GM23338 (cell line): ENCODE data around the gene HOXA3. TPM values are rescaled to one million over a fixed set of nuclear protein-coding genes. Genes with fewer than 3 reads are reported as not detected.

Experiments
- ATAC-seq: fragments of 200-7000 bp; cut with Tn5 transposase; 3 replicates; pipeline ENCODE4 v1.9.1; 2020
- DNase-seq: peaks from one replicate; pipeline ENCODE4 v3.0.0-alpha.2; 2015; ENCODE audit warnings: low spot score
- H2AFZ ChIP-seq: fragments of 200-600 bp; sonication (generic); 2 replicates; pipeline ENCODE4 v1.8.0; 2016; ENCODE audit warnings: antibody characterized with exemption, mild to moderate bottlenecking, moderate library complexity
- H3F3A ChIP-seq: fragments of 200-600 bp; sonication (generic); replicated peaks from 2 replicates; pipeline ENCODE4 v1.8.0; 2017; ENCODE audit warnings: antibody characterized with exemption, mixed run types, low read depth
- H3K27ac ChIP-seq: fragments of 200-600 bp; sonication (generic); 2 replicates; pipeline ENCODE4 v1.6.1; 2016; ENCODE audit warnings: low read depth
- H3K27me3 ChIP-seq: fragments of 200-600 bp; sonication (generic); 2 replicates; pipeline ENCODE4 v1.8.0; 2016; ENCODE audit warnings: mild to moderate bottlenecking, mixed run types, moderate library complexity; ENCODE audit not compliant: insufficient read depth
- H3K36me3 ChIP-seq: fragments of 200-600 bp; sonication (generic); 2 replicates; pipeline ENCODE4 v1.8.0; 2016; ENCODE audit warnings: mild to moderate bottlenecking; ENCODE audit not compliant: insufficient read depth
- H3K4me1 ChIP-seq: fragments of 200-600 bp; sonication (generic); 2 replicates; pipeline ENCODE4 v1.8.0; 2016; ENCODE audit warnings: mild to moderate bottlenecking, moderate library complexity; ENCODE audit not compliant: insufficient read depth
- H3K4me2 ChIP-seq: fragments of 200-600 bp; sonication (generic); 2 replicates; pipeline ENCODE4 v1.7.1; 2017; ENCODE audit warnings: mixed run types
- H3K4me3 ChIP-seq: fragments of 200-600 bp; sonication (generic); 2 replicates; pipeline ENCODE4 v1.6.1; 2016; ENCODE audit warnings: mixed run types
- H3K79me2 ChIP-seq: fragments of 200-600 bp; sonication (generic); replicated peaks from 2 replicates; pipeline ENCODE4 v1.8.0; 2017; ENCODE audit warnings: mild to moderate bottlenecking; ENCODE audit not compliant: insufficient read depth
- H3K9me2 ChIP-seq: fragments of 200-600 bp; sonication (generic); 2 replicates; pipeline ENCODE4 v1.8.0; 2017; ENCODE audit not compliant: insufficient read depth
- H4K20me1 ChIP-seq: fragments of 200-600 bp; sonication (generic); replicated peaks from 2 replicates; pipeline ENCODE4 v1.8.0; 2017; ENCODE audit warnings: mild to moderate bottlenecking; ENCODE audit not compliant: insufficient read depth
- H3K27ac Mint-ChIP-seq: 2 replicates; pipeline ENCODE4 v1.8.0; 2020; ENCODE audit warnings: inconsistent platforms, mild to moderate bottlenecking, moderate library complexity, mixed read lengths
- H3K27me3 Mint-ChIP-seq: 3 replicates; pipeline ENCODE4 v1.8.0; 2022; ENCODE audit warnings: low read depth, mild to moderate bottlenecking, moderate library complexity, mixed read lengths, inconsistent platforms; ENCODE audit not compliant: insufficient read depth, poor library complexity
- H3K36me3 Mint-ChIP-seq: 3 replicates; pipeline ENCODE4 v1.8.0; 2021; ENCODE audit warnings: low read depth, mild to moderate bottlenecking, inconsistent platforms, moderate library complexity, mixed read lengths
- H3K4me1 Mint-ChIP-seq: 3 replicates; pipeline ENCODE4 v1.8.0; 2020; ENCODE audit warnings: mild to moderate bottlenecking, inconsistent platforms, mixed read lengths
- H3K4me3 Mint-ChIP-seq: 3 replicates; pipeline ENCODE4 v1.8.0; 2021; ENCODE audit warnings: moderate library complexity, mild to moderate bottlenecking, inconsistent platforms, mixed read lengths
- H3K9me3 Mint-ChIP-seq: 3 replicates; pipeline ENCODE4 v1.8.0; 2020; ENCODE audit warnings: moderate library complexity, mild to moderate bottlenecking, inconsistent platforms, mixed read lengths
- EZH2 ChIP-seq: fragments of 200-600 bp; sonication (generic); IDR thresholded peaks from one replicate; pipeline ENCODE4 v1.8.0; 2017; ENCODE audit warnings: antibody characterized with exemption, mild to moderate bottlenecking, low read depth; ENCODE audit not compliant: unreplicated experiment
- EZH2phosphoT487 ChIP-seq: fragments of 200-600 bp; sonication (generic); IDR thresholded peaks from one replicate; pipeline ENCODE4 v1.8.1; 2018; ENCODE audit warnings: antibody characterized with exemption; ENCODE audit not compliant: unreplicated experiment
- JUNB ChIP-seq: IDR thresholded peaks from one replicate; pipeline ENCODE4 v1.6.1; 2016; ENCODE audit warnings: antibody characterized with exemption; ENCODE audit not compliant: unreplicated experiment
- NANOG ChIP-seq: IDR thresholded peaks from 2 replicates; pipeline ENCODE4 v1.6.1; 2016; ENCODE audit warnings: antibody characterized with exemption, borderline replicate concordance
- POLR2AphosphoS5 ChIP-seq: IDR thresholded peaks from 2 replicates; pipeline ENCODE4 v1.6.1; 2016; ENCODE audit warnings: antibody characterized with exemption, low read depth
- STAT1 ChIP-seq: IDR thresholded peaks from one replicate; pipeline ENCODE4 v1.6.1; 2016; ENCODE audit warnings: antibody characterized with exemption; ENCODE audit not compliant: unreplicated experiment
- ZNF114 ChIP-seq: fragments of 250-450 bp; sonication (Bioruptor Pico); IDR thresholded peaks from 2 replicates; pipeline ENCODE4 v1.5.0; 2020; ENCODE audit warnings: mild to moderate bottlenecking, moderate library complexity
- ZNF331 ChIP-seq: fragments of 250-450 bp; sonication (Bioruptor Pico); IDR thresholded peaks from 2 replicates; pipeline ENCODE4 v1.5.0; 2020; ENCODE audit warnings: low read depth, mild to moderate bottlenecking, moderate library complexity
- polyA plus RNA-seq: library from polyadenylated mRNA; unstranded; fragments of >200 nt; fragmentation: Nextera tagmentation; extraction: Ambion mirVana; gene quantifications from 2 replicates; pipeline ENCODE4 v1.2.1, GENCODE V29; 2016
- total RNA-seq: library from RNA; depleted of rRNA; stranded (reverse); fragments of >200 nt; shearing (Covaris generic); gene quantifications from 2 replicates; pipeline ENCODE4 v1.2.3, GENCODE V29; 2014
- TF ChIP-seq, protein P1 (sequence below), 2 experiments: fragments of 200-600 bp in 1 of 2; sonication (generic) in 1 of 2; conservative IDR thresholded peaks; 2 replicates each; pipeline versions ENCODE4 v1.5.1 to v1.6.1; 2016 to 2017; ENCODE audit warnings: antibody characterized with exemption in 2 of 2, low read depth in 2 of 2, mild to moderate bottlenecking in 2 of 2, moderate library complexity in 1 of 2
- TF ChIP-seq, protein P2 (sequence below): IDR thresholded peaks from 2 replicates; pipeline ENCODE4 v1.6.1; 2016; ENCODE audit warnings: antibody characterized with exemption

HOXA3 gene
- total and polyA plus RNA-seq, 2 experiments from 2014 or later = not detected

DNA sequence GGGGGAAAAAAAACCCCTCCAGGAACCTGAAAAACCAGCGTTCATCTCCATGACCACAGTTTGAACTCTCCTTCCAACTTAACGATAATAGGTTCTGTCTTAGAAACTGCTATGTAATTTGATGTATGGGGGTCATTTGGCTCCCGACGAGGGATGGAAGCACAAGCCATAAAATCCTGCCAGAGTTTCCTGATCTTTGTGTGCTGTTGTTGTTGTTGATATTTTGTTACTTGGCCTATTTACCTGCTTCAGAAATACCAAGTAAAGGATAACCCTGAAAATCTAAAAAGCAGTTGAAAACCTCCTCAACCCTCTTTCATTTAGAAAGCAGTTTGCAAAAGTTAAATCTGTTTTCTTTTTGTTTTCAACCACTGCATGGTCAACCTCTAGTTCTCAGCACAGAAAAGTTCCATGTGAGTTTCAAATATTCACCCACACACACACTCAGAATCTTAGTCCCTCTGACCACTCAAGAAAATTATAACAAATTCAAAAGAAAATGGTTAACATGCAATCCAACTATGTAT lies 40.6 kb downstream of the HOXA3 start:
- H3K36me3 ChIP-seq = no peaks in the 10 kb centered on the region
- peaks cover 32% of the 10 kb centered on the region for H3K4me1 ChIP-seq
- ATAC-seq (no peak), DNase-seq (no peak)
- no peaks in the 10 kb centered on the region for H3K9me2 ChIP-seq
- H2AFZ ChIP-seq = no peak overlapping the region
- Mint-ChIP-seq H3K4me3 (no peak overlapping the region), H3K4me1 (peaks cover 24% of the 10 kb centered on the region), H3K36me3 (no peaks in the 10 kb centered on the region; the same call in 2 of the 3 replicates), H3K9me3 (peaks cover 14% of the 10 kb centered on the region), H3K27me3 (peaks cover 95% of the 10 kb centered on the region), H3K27ac (no peak overlapping the region)
- H3K4me2 ChIP-seq = no peak overlapping the region
- H3K27ac ChIP-seq = no peak overlapping the region
- no peak overlapping the region for H3K4me3 ChIP-seq
- peaks cover 97% of the 10 kb centered on the region for H3K27me3 ChIP-seq
- H3K79me2 ChIP-seq = no peaks in the 10 kb centered on the region
- H4K20me1 ChIP-seq = peaks cover 74% of the 10 kb centered on the region
- peaks cover 49% of the 10 kb centered on the region for H3F3A ChIP-seq
- TF ChIP-seq, protein P1, sequence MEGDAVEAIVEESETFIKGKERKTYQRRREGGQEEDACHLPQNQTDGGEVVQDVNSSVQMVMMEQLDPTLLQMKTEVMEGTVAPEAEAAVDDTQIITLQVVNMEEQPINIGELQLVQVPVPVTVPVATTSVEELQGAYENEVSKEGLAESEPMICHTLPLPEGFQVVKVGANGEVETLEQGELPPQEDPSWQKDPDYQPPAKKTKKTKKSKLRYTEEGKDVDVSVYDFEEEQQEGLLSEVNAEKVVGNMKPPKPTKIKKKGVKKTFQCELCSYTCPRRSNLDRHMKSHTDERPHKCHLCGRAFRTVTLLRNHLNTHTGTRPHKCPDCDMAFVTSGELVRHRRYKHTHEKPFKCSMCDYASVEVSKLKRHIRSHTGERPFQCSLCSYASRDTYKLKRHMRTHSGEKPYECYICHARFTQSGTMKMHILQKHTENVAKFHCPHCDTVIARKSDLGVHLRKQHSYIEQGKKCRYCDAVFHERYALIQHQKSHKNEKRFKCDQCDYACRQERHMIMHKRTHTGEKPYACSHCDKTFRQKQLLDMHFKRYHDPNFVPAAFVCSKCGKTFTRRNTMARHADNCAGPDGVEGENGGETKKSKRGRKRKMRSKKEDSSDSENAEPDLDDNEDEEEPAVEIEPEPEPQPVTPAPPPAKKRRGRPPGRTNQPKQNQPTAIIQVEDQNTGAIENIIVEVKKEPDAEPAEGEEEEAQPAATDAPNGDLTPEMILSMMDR (conservative IDR thresholded peaks at IDR 0.05; ENCODE audit: low read depth in 2 of 2) = no peak
- TF ChIP-seq POLR2AphosphoS5 = no peak
- TF ChIP-seq STAT1 = no peak
- no peak for TF ChIP-seq ZNF331
- no peak for TF ChIP-seq NANOG
- peak; percentile 92 for TF ChIP-seq EZH2
- TF ChIP-seq EZH2phosphoT487 = no peak
- TF ChIP-seq, protein P2, sequence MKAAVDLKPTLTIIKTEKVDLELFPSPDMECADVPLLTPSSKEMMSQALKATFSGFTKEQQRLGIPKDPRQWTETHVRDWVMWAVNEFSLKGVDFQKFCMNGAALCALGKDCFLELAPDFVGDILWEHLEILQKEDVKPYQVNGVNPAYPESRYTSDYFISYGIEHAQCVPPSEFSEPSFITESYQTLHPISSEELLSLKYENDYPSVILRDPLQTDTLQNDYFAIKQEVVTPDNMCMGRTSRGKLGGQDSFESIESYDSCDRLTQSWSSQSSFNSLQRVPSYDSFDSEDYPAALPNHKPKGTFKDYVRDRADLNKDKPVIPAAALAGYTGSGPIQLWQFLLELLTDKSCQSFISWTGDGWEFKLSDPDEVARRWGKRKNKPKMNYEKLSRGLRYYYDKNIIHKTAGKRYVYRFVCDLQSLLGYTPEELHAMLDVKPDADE = no peak

DNA sequence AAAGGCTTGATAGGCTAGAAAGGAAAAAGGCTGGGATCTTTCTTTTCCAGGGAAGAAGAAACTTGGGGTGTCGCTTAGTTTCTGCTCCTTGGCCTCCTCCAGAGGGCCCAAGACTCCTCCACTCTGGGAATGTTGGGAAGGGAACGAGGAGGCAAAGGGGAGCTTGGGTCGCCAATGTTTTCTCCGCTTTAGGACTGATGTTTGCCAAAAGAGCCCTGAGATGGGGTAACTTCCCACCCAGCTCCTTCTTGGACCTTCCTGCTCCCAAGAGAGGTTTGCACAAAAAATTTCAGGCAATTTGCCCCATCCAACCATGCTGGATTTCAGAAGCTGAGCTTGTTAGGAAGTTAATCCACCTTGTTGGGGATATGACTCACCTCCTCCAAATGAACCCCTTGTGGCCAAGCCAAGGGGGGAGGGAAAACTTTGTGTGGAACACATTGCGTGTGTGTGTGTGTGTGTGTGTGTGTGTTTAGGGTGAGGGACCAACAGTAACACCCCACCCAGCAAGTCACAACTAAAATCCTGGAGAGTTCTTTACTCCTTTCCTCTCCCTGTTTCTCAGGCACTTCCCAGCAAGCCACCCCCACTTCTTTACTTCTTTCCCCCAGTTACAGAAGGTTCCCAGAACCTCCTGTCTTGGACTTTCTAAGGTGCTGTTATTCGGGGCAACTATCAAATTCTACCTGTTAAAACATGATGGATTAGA lies 41.2 kb downstream of the HOXA3 start:
- Mint-ChIP-seq H3K27me3 (peaks cover 95% of the 10 kb centered on the region), H3K9me3 (peaks cover 14% of the 10 kb centered on the region), H3K4me3 (peak overlapping the region; percentile 57), H3K36me3 (no peaks in the 10 kb centered on the region; the same call in 2 of the 3 replicates), H3K4me1 (peaks cover 26% of the 10 kb centered on the region), H3K27ac (no peak overlapping the region)
- no peak overlapping the region for H2AFZ ChIP-seq
- H4K20me1 ChIP-seq = peaks cover 70% of the 10 kb centered on the region
- ATAC-seq (no peak), DNase-seq (peak; percentile 0)
- H3K27me3 ChIP-seq = peaks cover 97% of the 10 kb centered on the region
- H3K9me2 ChIP-seq = no peaks in the 10 kb centered on the region
- H3K4me3 ChIP-seq = peak overlapping the region; percentile 47
- H3K4me2 ChIP-seq = peak overlapping the region; percentile 66
- H3K36me3 ChIP-seq = no peaks in the 10 kb centered on the region
- H3K27ac ChIP-seq = no peak overlapping the region
- H3F3A ChIP-seq = peaks cover 47% of the 10 kb centered on the region
- no peaks in the 10 kb centered on the region for H3K79me2 ChIP-seq
- H3K4me1 ChIP-seq = peaks cover 35% of the 10 kb centered on the region
- TF ChIP-seq, protein P2 = no peak
- TF ChIP-seq STAT1 (no peak), JUNB (no peak), EZH2 (peak; percentile 88), ZNF331 (no peak), EZH2phosphoT487 (peak; percentile 32), NANOG (no peak), ZNF114 (CRISPR knock-in tag) (no peak)
- TF ChIP-seq, protein P1 (conservative IDR thresholded peaks at IDR 0.05; ENCODE audit: low read depth in 2 of 2) = no peak
